GM19467 (cell line): ENCODE data around the gene RAB40B.

Experiments used
- ATAC-seq: cut with Tn5 transposase; IDR thresholded peaks from one replicate; pipeline ENCODE4 v1.9.1; 2021; ENCODE audit warnings: mild to moderate bottlenecking, moderate library complexity; ENCODE audit not compliant: unreplicated experiment

RAB40B gene

GRCh38 chr17:82653651-82654528 is 44.6 kb downstream of the RAB40B start:
- no peak for ATAC-seq

- no peak for ATAC-seq
Measured at GRCh38 chr17:82650723-82651122, 47.8 kb downstream of the RAB40B start.

- no peak for ATAC-seq
Measured at GRCh38 chr17:82649501-82650261, 48.8 kb downstream of the RAB40B start.

GRCh38 chr17:82648742-82649331 is 49.7 kb downstream of the RAB40B start:
- no peak for ATAC-seq

- ATAC-seq = peak; percentile 78
Measured at GRCh38 chr17:82648165-82648668, 50.3 kb downstream of the RAB40B start, which contains the start of gene WDR45B. TSS of gene WDR45B (minus strand) at chr17:82648444. CDS start at chr17:82648340, 104 bp downstream.

GRCh38 chr17:82647593-82648164 is 50.8 kb downstream of the RAB40B start:
- ATAC-seq = peak; percentile 27

- no peak for ATAC-seq
Measured at GRCh38 chr17:82645516-82645915, 53.0 kb downstream of the RAB40B start.

- ATAC-seq = no peak
Measured at GRCh38 chr17:82644148-82644547, 54.4 kb downstream of the RAB40B start.

- no peak for ATAC-seq
Measured at GRCh38 chr17:82642022-82642421, 56.5 kb downstream of the RAB40B start.

GRCh38 chr17:82640036-82640435 is 58.5 kb downstream of the RAB40B start:
- ATAC-seq = no peak

GRCh38 chr17:82639628-82640027 is 58.9 kb downstream of the RAB40B start:
- no peak for ATAC-seq

- ATAC-seq = no peak
Measured at GRCh38 chr17:82638183-82638773, 60.2 kb downstream of the RAB40B start.

- no peak for ATAC-seq
Measured at GRCh38 chr17:82636626-82637598, 61.6 kb downstream of the RAB40B start.

- no peak for ATAC-seq
Measured at GRCh38 chr17:82633343-82633742, 65.2 kb downstream of the RAB40B start.

- ATAC-seq = no peak
Measured at GRCh38 chr17:82632451-82632850, 66.0 kb downstream of the RAB40B start.

GRCh38 chr17:82631544-82631943 is 67.0 kb downstream of the RAB40B start:
- ATAC-seq = no peak

- ATAC-seq = no peak
Measured at GRCh38 chr17:82630212-82630611, 68.3 kb downstream of the RAB40B start.

GRCh38 chr17:82629748-82630147 is 68.8 kb downstream of the RAB40B start:
- ATAC-seq = no peak

- no peak for ATAC-seq
Measured at GRCh38 chr17:82627405-82627804, 71.1 kb downstream of the RAB40B start.
